ENCODE data around the gene DCK.
A peak's percentile ranks its signal among the peaks of the same experiment; 100 is the strongest.
"Not testable (repeated sequence)": the region's sequence is repeated elsewhere in the genome, so short reads cannot be mapped to it uniquely, and the experiment has no call there.

Gene DCK

GRCh38 chr4:71009890-71010588 is 16.6 kb downstream of the DCK start:
- Mint-ChIP-seq H3K4me3 (no peak overlapping the region), H3K27me3 (ENCODE audit: low read depth) (no peaks in the 10 kb centered on the region), H3K9me3 (peaks cover 5% of the 10 kb centered on the region), H3K4me1 (ENCODE audit: low read depth) (peaks cover 34% of the 10 kb centered on the region), H3K36me3 (ENCODE audit: low read depth) (peaks cover 40% of the 10 kb centered on the region), H3K27ac (peak overlapping the region; percentile 65)

- Mint-ChIP-seq H3K4me1 (ENCODE audit: low read depth) (peaks cover 28% of the 10 kb centered on the region), H3K27me3 (ENCODE audit: low read depth) (no peaks in the 10 kb centered on the region), H3K27ac (no peak overlapping the region), H3K4me3 (no peak overlapping the region), H3K36me3 (ENCODE audit: low read depth) (peaks cover 50% of the 10 kb centered on the region), H3K9me3 (peaks cover 5% of the 10 kb centered on the region)
Measured at GRCh38 chr4:71011451-71011850, 18.0 kb downstream of the DCK start.

GRCh38 chr4:71017391-71017790 is 23.9 kb downstream of the DCK start:
- H3K36me3 Mint-ChIP-seq (ENCODE audit: low read depth): peaks cover 51% of the 10 kb centered on the region
- H3K27ac Mint-ChIP-seq; H3K4me3 Mint-ChIP-seq; H3K9me3 Mint-ChIP-seq; H3K4me1 Mint-ChIP-seq (ENCODE audit: low read depth); H3K27me3 Mint-ChIP-seq (ENCODE audit: low read depth): not testable (repeated sequence)

GRCh38 chr4:71020611-71021010 is 27.2 kb downstream of the DCK start:
- Mint-ChIP-seq H3K4me1 (ENCODE audit: low read depth) (peaks cover 2% of the 10 kb centered on the region), H3K4me3 (no peak overlapping the region), H3K27me3 (ENCODE audit: low read depth) (no peaks in the 10 kb centered on the region), H3K27ac (no peak overlapping the region), H3K36me3 (ENCODE audit: low read depth) (peaks cover 38% of the 10 kb centered on the region), H3K9me3 (no peaks in the 10 kb centered on the region)

GRCh38 chr4:71025654-71026053 is 32.2 kb downstream of the DCK start:
- no peaks in the 10 kb centered on the region for H3K4me1 Mint-ChIP-seq (ENCODE audit: low read depth)
- H3K9me3 Mint-ChIP-seq: no peaks in the 10 kb centered on the region
- no peak overlapping the region for H3K27ac Mint-ChIP-seq
- H3K27me3 Mint-ChIP-seq (ENCODE audit: low read depth): no peaks in the 10 kb centered on the region
- peaks cover 38% of the 10 kb centered on the region for H3K36me3 Mint-ChIP-seq (ENCODE audit: low read depth)
- no peak overlapping the region for H3K4me3 Mint-ChIP-seq

GRCh38 chr4:71026086-71026485 is 32.6 kb downstream of the DCK start:
- H3K4me1 Mint-ChIP-seq (ENCODE audit: low read depth): no peaks in the 10 kb centered on the region

GRCh38 chr4:71027611-71028010 is 34.2 kb downstream of the DCK start:
- peaks cover 44% of the 10 kb centered on the region for H3K36me3 Mint-ChIP-seq (ENCODE audit: low read depth)

More at GRCh38 chr4:71026086-71026485, 32.6 kb downstream of the DCK start:
- peaks cover 40% of the 10 kb centered on the region for H3K36me3 Mint-ChIP-seq (ENCODE audit: low read depth)
- H3K27me3 Mint-ChIP-seq (ENCODE audit: low read depth): no peaks in the 10 kb centered on the region
- H3K27ac Mint-ChIP-seq: no peak overlapping the region
- no peak overlapping the region for H3K4me3 Mint-ChIP-seq
- H3K9me3 Mint-ChIP-seq: no peaks in the 10 kb centered on the region

GRCh38 chr4:71029504-71029903 is 36.1 kb downstream of the DCK start:
- Mint-ChIP-seq H3K27me3 (ENCODE audit: low read depth) (no peaks in the 10 kb centered on the region), H3K36me3 (ENCODE audit: low read depth) (peaks cover 41% of the 10 kb centered on the region), H3K27ac (no peak overlapping the region), H3K4me1 (ENCODE audit: low read depth) (peaks cover 2% of the 10 kb centered on the region), H3K4me3 (no peak overlapping the region), H3K9me3 (no peaks in the 10 kb centered on the region)

More at GRCh38 chr4:71027611-71028010, 34.2 kb downstream of the DCK start:
- Mint-ChIP-seq H3K4me3 (no peak overlapping the region), H3K27ac (no peak overlapping the region), H3K27me3 (ENCODE audit: low read depth) (no peaks in the 10 kb centered on the region), H3K9me3 (no peaks in the 10 kb centered on the region), H3K4me1 (ENCODE audit: low read depth) (no peaks in the 10 kb centered on the region)

- peaks cover 31% of the 10 kb centered on the region for H3K36me3 Mint-ChIP-seq (ENCODE audit: low read depth)
- H3K4me1 Mint-ChIP-seq (ENCODE audit: low read depth); H3K4me3 Mint-ChIP-seq; H3K27me3 Mint-ChIP-seq (ENCODE audit: low read depth); H3K9me3 Mint-ChIP-seq; H3K27ac Mint-ChIP-seq: not testable (repeated sequence)
Measured at GRCh38 chr4:71032106-71032505, 38.7 kb downstream of the DCK start.

- H3K4me3 Mint-ChIP-seq: no peak overlapping the region
- H3K9me3 Mint-ChIP-seq: peaks cover 16% of the 10 kb centered on the region
- H3K27me3 Mint-ChIP-seq (ENCODE audit: low read depth): no peaks in the 10 kb centered on the region
- H3K27ac Mint-ChIP-seq: no peak overlapping the region
- peaks cover 3% of the 10 kb centered on the region for H3K4me1 Mint-ChIP-seq (ENCODE audit: low read depth)
- peaks cover 24% of the 10 kb centered on the region for H3K36me3 Mint-ChIP-seq (ENCODE audit: low read depth)
Measured at GRCh38 chr4:71045256-71045655, 51.8 kb downstream of the DCK start.

GRCh38 chr4:71049395-71049794 is 55.9 kb downstream of the DCK start:
- no peaks in the 10 kb centered on the region for H3K4me1 Mint-ChIP-seq (ENCODE audit: low read depth)
- H3K4me3 Mint-ChIP-seq: no peak overlapping the region
- peaks cover 2% of the 10 kb centered on the region for H3K36me3 Mint-ChIP-seq (ENCODE audit: low read depth)
- H3K27me3 Mint-ChIP-seq (ENCODE audit: low read depth): no peaks in the 10 kb centered on the region
- no peak overlapping the region for H3K27ac Mint-ChIP-seq
- H3K9me3 Mint-ChIP-seq: peaks cover 4% of the 10 kb centered on the region

GRCh38 chr4:71050809-71051208 is 57.4 kb downstream of the DCK start:
- H3K27ac Mint-ChIP-seq: no peak overlapping the region
- H3K27me3 Mint-ChIP-seq (ENCODE audit: low read depth): no peaks in the 10 kb centered on the region
- H3K4me3 Mint-ChIP-seq: no peak overlapping the region
- no peaks in the 10 kb centered on the region for H3K4me1 Mint-ChIP-seq (ENCODE audit: low read depth)
- no peaks in the 10 kb centered on the region for H3K36me3 Mint-ChIP-seq (ENCODE audit: low read depth)
- H3K9me3 Mint-ChIP-seq: peaks cover 4% of the 10 kb centered on the region

- Mint-ChIP-seq H3K4me1 (ENCODE audit: low read depth) (no peaks in the 10 kb centered on the region), H3K9me3 (peaks cover 4% of the 10 kb centered on the region), H3K36me3 (ENCODE audit: low read depth) (no peaks in the 10 kb centered on the region), H3K4me3 (no peak overlapping the region), H3K27me3 (ENCODE audit: low read depth) (no peaks in the 10 kb centered on the region), H3K27ac (no peak overlapping the region)
Measured at GRCh38 chr4:71052034-71052433, 58.6 kb downstream of the DCK start.

- Mint-ChIP-seq H3K4me1 (ENCODE audit: low read depth) (no peaks in the 10 kb centered on the region), H3K27ac (no peak overlapping the region), H3K27me3 (ENCODE audit: low read depth) (no peaks in the 10 kb centered on the region), H3K36me3 (ENCODE audit: low read depth) (no peaks in the 10 kb centered on the region), H3K4me3 (no peak overlapping the region), H3K9me3 (peaks cover 4% of the 10 kb centered on the region)
Measured at GRCh38 chr4:71052716-71053115, 59.3 kb downstream of the DCK start.

- not testable (repeated sequence) for H3K36me3 Mint-ChIP-seq (ENCODE audit: low read depth); H3K27me3 Mint-ChIP-seq (ENCODE audit: low read depth); H3K4me3 Mint-ChIP-seq; H3K9me3 Mint-ChIP-seq; H3K27ac Mint-ChIP-seq; H3K4me1 Mint-ChIP-seq (ENCODE audit: low read depth)
Measured at GRCh38 chr4:71053613-71054012, 60.2 kb downstream of the DCK start.

- H3K36me3 Mint-ChIP-seq (ENCODE audit: low read depth); H3K27me3 Mint-ChIP-seq (ENCODE audit: low read depth); H3K4me1 Mint-ChIP-seq (ENCODE audit: low read depth): not testable (repeated sequence)
Measured at GRCh38 chr4:71059573-71059972, 66.1 kb downstream of the DCK start.

More at GRCh38 chr4:71059573-71059972, 66.1 kb downstream of the DCK start:
- not testable (repeated sequence) for H3K27ac Mint-ChIP-seq, H3K9me3 Mint-ChIP-seq, H3K4me3 Mint-ChIP-seq

Data from T-helper 1 cell treated with Interleukin-12 subunit alpha and Interleukin-12 subunit beta and Interleukin-4 antibody, amounts not matched to agents 30 μg/mL and 1 μg/mL, for 36 hours (primary cell).